Measurements from ENCODE around the gene KCNA10.

DNA sequence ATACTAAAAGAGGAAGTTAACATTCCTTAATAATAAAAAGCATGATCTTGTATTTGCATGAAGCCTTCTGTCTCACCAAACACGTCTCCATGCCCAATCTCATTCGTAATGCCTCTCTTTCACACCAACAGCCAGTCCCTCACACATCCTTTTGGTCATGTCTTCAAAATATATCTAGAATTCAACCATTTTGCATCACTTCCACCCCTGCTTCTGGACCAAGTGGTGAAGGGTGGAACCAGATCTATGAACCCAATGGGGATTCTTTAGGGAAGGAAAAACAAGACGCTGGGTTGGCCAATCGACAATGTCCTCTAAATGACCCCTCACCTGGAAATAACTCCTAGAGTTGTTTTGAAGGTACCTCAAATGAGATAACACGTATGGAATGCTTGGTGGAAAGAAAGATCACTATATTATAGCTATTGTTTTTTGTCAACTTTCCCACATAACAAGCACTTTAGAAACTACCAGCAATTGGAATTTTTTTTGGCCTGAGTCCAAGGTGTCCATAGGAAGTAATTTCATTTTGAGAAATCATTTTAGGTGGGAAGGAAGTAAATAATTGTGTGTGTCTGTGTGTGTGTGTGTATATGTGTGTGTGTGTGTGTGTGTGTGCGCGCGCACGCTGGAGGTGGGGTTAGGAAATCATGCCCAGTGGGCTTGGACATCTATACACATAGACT is at the start of gene KCNA10:
- TF ChIP-seq CTCF (IDR thresholded peaks at IDR 0.05 in 2 of 3, conservative IDR thresholded peaks at IDR 0.05 in 1 of 3; ENCODE audit: borderline replicate concordance in 1 of 3, insufficient read depth in 1 of 3, low read depth in 2 of 3, low read length in 2 of 3) (no peak), YY1 (IDR thresholded peaks at IDR 0.05; ENCODE audit: extremely low read depth, insufficient replicate concordance, low read depth, low read length) (no peak), RAD21 (IDR thresholded peaks at IDR 0.05; ENCODE audit: low read depth) (no peak), SP1 (IDR thresholded peaks at IDR 0.05; ENCODE audit: low read depth) (no peak), POLR2A (IDR thresholded peaks at IDR 0.05; ENCODE audit: borderline replicate concordance, extremely low read depth, insufficient read depth, insufficient read length) (no peak), EZH2 (IDR thresholded peaks at IDR 0.05) (no peak), TCF7L2 (IDR thresholded peaks at IDR 0.05; ENCODE audit: borderline replicate concordance, extremely low read depth, insufficient read depth, insufficient read length) (no peak), ZNF274 (IDR thresholded peaks at IDR 0.05; ENCODE audit: low read depth, low read length) (no peak), POLR2AphosphoS5 (IDR thresholded peaks at IDR 0.05; ENCODE audit: low read depth, low read length) (no peak), JUND (IDR thresholded peaks at IDR 0.05) (no peak)
